GM11168 (cell line): ENCODE data around the gene CHD2.

Experiments
- in situ Hi-C: fragments of 300-500 bp; cut with MboI; formaldehyde crosslinking; loops from one replicate; pipeline ENCODE4 v1.12.0; 2022; ENCODE audit warnings: low sequenced_read_pairs; ENCODE audit not compliant: unreplicated experiment

CHD2 gene

DNA sequence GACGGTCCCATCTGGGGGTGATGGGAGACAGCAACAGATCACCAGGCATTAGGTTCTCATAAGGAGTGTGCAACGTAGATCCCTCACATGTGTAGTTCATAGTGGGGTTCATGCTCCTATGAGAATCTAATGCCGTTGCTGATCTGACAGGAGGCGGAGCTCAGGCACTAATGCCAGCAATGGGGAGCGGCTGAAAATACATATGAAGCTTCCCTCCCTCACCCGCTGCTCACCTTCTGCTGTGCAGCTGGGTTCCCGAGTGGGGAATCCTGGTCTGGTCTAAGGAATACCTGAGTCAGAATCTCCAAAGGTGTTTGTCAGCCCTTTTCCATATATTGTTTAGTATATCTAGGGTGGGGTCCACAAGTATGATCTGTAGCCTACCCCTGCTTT is 52.3 kb downstream of the CHD2 start:
- in situ Hi-C loops, result no loop called here

DNA sequence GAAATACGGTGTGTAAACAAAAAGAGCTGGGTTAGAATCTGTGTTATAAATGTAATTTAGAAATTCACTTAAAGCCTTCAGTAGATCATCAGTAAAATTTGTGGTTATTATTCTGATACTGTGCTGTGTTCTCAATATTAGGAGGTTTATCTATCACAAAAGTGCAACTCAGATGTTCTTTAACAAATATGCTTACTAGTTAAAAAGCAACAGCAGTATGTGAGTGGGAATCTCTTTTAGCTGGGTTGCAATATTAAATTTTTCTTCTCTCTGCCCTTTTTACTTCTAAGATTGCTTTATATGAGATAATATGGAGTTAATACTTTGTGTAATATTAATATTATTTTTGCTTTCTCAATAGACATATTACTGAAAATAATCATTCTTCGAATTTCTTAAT is 53.4 kb downstream of the CHD2 start:
- in situ Hi-C loops, result no loop called here

DNA sequence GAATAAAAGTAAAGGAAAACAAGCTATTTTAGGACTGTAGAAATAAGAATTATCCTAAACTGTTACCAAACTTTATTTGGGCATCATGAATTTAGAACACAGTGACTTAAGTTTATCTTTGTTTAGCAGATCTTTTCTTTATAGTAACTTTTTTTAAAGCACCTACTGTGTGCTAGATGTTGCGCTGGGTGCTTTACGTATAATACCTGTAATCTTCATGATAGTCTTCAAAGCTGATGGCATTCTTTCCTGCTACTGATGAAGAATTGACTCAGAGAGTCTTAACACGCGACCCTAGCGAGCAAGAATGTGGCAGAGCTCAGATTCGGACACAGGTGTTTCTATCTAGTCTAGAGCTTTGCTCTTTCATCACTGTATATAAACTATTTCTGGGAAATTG is 53.9 kb downstream of the CHD2 start:
- in situ Hi-C loops, result no loop called here

DNA sequence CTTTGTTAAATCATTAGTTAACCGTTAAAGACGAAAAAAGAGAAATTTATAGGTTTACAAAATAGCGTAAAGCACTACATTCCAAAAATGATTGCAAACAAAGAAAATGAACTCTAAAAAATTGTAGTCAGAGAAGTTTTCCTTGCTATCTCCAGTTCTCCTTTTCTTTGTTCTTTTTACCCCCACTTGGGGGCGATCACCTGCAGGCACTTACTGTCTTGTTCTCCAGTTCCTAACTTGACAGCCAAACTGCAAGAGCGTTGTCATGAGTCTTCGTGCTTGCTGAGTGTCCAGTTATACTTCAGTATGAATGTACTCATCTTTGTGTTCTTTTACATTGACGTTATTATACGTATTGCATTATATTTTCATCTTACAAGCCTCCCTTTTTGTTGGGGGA is 54.5 kb downstream of the CHD2 start:
- in situ Hi-C loops, result no loop called here

DNA sequence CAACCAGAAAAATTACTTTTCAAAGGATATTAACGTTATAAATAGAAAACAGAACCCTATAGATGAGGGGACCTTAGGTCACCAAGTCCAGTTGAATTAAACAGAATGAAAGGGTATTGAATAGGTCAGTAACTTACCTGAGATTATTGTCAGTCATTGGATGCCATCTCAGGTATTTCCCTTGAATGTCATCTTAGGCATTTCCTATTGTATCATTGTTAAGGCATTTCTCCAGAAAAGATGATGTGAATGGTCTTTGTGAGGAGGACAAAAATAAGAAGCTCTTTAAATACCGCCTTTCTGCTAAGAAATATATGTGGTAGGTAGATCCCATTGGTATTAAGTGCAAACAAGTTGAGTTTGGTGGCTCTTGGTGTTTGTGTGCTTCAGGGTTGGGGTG is 55.6 kb downstream of the CHD2 start:
- in situ Hi-C loops, result no loop called here

DNA sequence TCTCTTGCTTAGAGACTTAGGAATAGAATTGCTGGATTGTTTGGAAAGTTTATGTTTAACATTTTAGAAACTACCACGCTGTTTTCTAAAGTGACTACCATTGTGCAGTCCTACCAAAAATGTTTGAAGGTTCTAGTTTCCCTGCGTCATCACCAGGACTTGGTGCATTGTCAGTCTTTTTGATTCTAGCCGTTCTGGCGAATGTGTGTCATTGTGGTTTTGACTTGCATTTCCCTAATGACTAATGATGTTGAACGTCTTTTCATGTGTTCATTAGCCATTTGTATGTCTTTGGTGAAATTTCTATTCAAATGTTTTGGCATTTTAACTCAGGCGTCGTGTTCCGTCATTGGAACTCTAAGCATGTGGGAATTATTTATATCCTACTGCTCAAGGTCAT is 58.0 kb downstream of the CHD2 start:
- in situ Hi-C loops, result no loop called here

DNA sequence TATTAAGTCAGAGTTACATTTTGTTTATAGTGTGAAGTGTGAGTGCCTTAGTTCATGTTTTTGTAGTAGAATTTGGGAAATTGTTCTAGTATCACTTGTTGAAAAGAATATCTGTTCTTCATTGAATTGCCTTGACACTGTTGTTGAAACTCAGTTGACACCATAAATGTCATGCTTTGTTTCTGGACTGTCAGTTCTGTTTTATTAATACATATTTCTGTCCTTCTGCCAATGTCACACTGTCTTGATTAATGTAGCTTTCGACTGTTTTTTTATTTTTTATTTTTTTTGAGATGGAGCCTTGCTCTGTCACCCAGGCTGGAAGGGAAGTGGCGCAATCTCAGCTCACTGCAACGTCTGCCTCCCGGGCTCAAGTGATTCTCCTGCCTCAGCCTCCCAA is 59.1 kb downstream of the CHD2 start:
- in situ Hi-C loops, result no loop called here

DNA sequence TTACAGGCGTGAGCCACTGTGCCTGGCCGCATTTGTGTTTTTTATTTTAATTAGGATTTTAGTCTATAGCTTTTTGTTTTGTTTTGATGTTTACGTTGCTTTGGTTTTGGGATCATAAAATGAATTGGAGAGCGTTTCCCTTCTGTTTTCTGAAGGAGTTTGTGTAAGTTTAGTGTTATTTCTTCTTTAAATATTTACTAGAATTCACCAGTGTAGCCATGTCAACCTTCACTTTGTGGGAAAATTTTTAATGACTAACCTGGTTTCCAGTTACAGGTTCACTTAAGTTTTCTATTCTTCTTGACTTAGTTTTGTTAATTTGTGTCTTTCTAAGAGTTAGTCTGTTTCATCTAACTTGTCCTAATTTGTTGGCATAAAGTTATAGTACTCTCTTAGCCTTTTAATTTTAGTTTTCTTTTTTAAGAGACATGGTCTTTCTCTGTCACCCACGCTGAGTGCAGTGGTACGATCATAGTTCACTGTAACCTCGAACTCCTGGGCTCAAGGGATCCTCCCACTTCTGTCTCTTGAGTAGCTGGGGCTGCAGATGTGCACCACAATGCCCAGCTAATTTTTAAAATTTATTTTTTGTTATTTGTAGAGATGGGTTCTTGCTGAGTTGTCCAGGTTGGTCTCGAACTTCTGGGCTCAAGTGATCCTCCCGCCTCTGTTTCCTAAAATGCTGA is 61.0 kb downstream of the CHD2 start:
- in situ Hi-C loops, result no loop called here

DNA sequence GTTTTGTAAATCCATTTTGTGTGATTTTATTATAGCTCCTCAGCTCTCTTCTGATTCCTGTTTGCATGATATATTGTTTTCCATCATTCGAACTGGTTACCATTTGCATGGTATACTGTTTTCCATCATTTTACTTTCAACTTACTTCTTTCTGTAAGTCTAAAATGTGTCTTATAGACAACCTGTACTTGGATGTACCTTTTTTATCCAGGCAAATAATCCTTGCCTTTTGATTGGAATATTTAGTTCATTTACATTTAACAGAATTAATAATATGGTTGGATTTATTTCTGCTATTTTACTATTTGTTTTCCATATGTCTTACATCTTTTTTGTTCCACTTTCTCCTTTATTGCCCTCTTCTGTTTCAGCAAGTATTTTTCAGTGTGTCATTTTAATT is 62.8 kb downstream of the CHD2 start:
- in situ Hi-C loops, result no loop called here

DNA sequence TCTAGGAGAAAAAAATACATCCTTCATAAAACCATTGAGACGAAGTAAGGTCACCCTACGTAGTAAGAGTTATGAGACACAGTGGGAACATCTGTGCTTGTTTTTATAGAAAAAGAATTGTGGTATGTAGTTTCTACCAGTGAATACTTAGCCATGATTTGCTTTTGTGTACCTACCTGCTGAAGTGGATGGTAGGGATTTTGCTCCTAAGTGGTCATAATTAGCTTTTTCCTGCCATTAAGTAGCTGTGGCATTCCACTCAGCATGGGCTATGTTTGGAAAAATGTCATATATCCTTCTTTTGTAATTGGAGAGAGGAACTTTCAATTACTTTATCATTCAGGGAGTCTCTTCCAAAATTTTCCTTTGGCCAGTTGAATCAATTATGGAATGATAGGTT is 63.7 kb downstream of the CHD2 start:
- in situ Hi-C loops, result no loop called here

DNA sequence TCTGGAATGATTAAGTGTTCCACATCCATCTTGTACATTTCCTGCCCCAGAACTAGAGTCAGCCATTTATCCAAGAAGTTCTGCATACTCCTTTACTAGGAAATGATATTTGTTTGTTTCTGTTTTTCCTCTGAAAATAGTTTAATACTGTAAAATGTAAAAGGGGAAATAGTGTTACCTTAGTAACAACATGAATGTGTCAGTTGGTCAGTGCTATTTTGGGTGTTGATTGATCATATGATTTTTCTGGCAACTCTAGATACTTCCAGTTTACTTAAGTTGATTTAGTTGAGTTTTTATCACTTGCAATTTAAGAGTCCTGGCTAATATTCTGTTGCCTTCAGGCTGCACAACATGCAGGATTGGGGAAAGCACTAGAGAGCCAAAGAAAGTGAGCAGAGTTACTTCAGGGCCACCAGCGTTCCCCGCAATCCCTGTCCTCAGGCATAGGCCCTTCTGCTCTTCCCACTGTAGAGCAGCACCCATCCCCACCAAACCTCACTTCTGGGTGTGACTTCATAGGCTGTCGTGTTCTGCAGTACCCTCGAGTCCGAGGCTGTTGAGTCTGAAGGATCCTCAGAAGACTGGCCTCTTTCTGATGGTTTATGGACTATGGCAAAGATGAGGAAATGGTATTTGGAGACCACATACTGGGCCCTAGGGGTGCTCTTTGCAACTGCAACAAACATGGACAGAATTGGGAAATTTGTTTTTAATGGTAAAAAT is 69.0 kb downstream of the CHD2 start:
- in situ Hi-C loops, result no loop called here

DNA sequence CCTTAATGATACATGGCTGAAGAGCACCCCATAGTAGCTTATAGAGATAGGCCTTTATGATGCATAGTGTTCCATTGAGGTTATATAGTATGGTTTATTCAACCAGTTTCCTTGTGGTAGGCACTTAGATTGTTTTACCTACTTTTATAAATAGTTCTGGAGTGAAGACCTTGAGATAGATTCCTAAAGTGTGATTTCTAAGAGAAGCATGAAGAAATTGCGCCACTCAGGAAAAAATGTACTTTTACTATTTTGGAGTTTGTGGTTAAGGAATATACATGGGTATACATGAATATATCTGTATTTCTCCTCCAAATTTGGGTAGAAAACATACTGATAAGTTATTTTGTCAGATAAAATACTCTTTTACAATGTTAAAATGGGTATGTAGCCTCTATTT is 70.5 kb downstream of the CHD2 start:
- in situ Hi-C loops, result no loop called here

DNA sequence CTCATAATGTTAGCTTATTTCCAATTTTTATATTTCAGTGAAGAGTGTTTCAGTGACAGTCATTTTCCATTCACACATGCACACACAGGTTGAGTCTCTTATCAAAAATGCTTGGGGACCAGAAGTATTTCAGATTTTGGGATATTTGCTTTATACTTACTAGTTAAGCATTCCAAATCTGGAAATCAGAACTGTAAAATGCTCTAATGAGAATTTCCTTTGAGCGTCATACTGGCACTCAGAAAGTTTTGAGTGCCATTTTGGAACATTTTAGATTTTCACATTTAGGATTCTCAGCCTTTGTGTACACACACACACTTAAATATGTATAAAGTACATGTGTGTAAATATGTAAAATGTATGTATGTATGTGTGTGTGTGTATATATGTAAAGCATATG is 71.0 kb downstream of the CHD2 start:
- in situ Hi-C loops, result no loop called here

DNA sequence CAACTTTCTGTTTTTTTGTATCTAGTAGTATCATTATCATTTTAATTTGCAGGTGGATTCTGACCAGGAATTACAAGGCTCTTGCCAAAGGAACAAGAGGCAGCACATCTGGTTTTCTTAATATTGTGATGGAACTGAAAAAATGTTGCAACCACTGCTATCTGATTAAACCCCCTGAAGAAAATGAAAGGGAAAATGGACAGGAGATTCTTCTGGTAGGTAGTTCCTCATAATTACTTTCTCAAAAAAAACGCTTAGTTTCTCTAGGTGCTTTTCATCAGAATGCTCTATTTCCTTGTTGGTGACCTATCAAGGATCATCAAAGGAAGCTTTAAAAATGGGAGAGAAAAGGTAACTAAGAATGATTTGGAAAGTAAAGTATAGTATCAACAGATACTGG is 71.6 kb downstream of the CHD2 start:
- in situ Hi-C loops, result no loop called here

DNA sequence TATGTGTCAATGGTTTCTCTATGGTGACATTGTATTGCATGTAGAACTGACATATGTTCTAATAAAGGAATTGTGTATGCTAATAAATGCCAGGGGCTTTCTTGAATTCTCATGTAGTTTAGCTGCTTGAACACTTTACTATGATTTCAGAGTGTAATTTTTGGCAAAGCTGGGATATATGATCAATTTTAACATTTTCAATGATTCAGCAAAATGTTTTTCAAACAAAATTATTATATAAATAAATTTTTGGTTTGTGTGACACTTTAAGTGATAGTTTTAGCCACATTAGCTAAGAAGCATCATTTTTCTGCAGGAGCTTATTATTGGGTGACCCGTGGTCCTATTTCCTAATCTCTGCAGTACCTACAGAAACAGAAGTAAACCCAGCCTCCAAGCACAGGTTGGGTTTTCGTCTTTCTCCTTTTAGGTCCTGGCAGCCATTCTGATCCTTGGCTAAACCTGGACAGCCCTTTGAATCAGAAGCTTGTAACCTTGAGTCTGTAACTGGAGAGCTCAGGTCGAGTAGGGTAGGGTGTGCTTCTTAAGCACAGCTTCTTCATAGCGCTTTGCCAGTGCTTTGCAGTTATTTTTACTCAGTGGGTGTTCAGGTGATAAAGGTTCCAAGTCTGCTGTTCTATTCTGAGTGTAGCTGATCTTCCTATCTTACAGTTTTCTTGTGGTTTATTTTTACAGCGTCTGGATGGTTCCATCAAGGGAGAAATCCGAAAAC is 74.2 kb downstream of the CHD2 start:
- in situ Hi-C loops, result no loop called here

DNA sequence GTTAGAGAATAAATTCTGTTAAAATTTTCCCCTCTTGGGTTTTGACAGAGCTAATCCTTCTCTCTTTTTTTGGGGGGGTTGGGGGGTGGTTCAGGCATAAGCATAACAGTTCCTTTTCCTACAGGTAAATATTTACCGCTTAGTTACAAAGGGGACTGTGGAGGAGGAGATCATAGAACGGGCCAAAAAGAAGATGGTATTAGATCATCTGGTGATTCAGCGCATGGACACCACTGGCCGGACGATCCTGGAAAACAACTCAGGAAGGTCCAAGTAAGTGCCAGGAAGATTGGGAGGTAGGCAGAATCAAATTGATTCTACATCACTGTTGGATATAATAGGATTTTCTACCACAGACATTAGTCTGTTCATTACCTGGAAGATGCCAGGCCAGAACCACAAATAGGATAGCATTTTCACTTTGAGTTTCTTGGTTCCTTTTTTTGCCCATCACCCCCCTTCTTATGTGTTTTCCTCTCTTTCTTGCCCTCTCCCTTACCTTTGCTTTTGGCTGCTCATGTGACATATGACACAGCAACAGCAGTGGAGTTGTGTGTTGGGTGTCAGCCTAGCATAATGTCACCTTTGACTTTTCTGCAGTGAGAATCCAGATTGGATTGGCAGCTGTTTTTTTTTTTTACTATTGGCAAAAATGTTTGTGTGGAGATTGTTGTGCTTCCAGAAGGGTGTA is 79.0 kb downstream of the CHD2 start:
- in situ Hi-C loops, result no loop called here

DNA sequence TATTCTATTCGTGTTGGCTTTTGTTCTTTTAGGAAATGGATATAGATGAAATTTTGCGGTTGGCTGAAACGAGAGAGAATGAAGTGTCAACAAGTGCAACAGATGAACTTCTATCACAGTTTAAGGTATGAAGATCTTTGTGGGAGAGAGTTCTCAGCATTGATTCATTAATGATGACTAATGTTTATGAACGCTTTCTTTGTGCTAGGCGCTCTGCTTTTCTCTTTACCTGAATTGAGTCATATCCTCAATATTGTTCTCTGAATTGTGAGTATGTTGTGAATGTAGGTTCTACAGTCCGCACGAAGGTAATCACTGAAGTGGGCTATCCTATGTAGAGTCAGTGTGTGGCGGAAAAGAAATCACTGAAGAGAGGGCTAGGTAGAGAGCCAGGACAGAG is 81.2 kb downstream of the CHD2 start:
- in situ Hi-C loops, result no loop called here

DNA sequence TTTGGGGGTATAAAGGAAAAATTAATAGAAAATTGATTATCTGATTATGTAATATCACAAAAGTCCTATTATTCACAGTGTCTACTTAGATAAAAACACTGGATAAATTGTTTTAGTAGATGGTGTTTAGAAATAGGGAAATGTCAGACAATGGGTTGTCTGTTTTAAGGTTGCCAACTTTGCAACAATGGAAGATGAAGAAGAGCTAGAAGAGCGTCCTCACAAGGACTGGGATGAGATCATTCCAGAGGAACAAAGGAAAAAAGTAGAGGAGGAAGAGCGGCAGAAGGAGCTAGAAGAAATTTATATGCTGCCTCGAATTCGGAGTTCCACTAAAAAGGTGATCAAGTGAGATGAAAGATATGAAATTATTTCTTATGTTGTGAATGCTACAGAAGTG is 84.0 kb downstream of the CHD2 start:
- in situ Hi-C loops, result no loop called here

DNA sequence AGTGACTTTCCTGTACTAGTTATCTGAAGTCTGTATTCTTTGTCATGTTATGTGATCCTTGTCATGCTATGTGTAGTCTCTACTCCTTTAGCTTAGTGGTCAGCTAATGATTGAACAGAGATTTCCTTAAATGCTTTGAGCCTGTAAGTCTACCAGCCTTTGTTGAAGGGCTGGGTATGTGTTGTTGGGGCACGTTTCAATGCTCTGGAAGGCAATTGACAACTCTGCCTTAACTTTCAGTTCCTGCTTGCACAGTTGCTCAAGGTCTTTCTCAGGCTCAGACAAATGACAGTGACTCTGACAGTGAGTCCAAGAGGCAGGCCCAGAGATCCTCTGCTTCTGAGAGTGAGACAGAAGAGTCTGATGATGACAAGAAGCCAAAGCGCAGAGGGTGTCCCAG is 89.3 kb downstream of the CHD2 start:
- in situ Hi-C loops, result no loop called here

DNA sequence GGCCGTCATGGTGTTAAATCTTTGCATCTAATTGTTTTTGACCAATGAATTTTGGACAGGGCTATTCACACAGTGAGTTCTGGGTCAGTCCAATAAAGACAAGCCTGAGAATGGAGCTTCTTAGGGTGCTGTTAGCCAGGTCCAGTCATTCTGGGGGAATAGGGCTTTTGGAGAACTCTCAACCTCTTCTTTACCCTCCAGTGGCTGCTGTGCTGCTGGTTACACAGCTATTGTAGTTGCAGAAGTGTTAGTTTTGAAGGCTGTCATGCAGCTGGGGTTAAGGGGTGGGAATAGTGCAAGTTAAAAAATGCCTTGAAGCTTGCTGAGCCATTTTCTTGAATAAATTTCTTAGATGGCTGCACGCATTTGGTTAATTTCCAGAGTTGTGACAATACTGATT is 89.9 kb downstream of the CHD2 start:
- in situ Hi-C loops, result no loop called here

DNA sequence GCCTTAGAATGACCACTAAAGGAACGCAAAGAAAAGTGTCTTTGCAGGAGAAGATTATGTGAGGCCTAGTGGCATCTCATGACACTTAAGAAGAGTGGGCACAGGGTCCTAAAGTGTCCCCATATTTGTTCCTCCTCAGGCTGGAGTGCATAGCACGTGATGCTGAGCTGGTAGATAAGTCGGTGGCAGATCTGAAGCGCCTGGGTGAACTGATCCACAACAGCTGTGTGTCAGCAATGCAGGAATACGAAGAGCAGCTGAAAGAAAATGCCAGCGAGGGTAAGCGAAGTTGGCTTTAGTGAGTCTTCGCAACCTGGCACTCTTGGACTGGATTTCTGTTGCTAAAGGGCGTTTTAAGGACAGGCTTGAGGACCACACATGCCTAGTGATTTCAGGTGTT is 92.6 kb downstream of the CHD2 start:
- in situ Hi-C loops, result no loop called here
